GM12878 (cell line): ENCODE data around the gene WDR53. TPM values are rescaled to one million over a fixed set of nuclear protein-coding genes. Genes with fewer than 3 reads are reported as not detected.

Source experiments
- ATAC-seq: fragments of 200-7000 bp; cut with Tn5 transposase; 3 replicates; pipeline ENCODE4 v1.9.1; 2020; ENCODE audit warnings: mild to moderate bottlenecking, moderate library complexity
- BruUV-seq: library from RNA; stranded (reverse); fragments of 400-500 nt; replicated peaks from 2 replicates; lab custom pipeline; 2021; lab: Mats Ljungman, UMichigan
- CTCF ChIA-PET: fragments of 300-600 bp; sonication (Branson Sonifier 250); formaldehyde crosslinking; extraction: SDS; loops from one replicate; lab custom pipeline; 2021; ENCODE audit warnings: inconsistent platforms; lab: Yijun Ruan, JAX
- POLR2A ChIA-PET: fragments of 350-600 bp; formaldehyde crosslinking; extraction: SDS; loops from one replicate; lab custom pipeline; 2021; ENCODE audit warnings: inconsistent platforms; lab: Charles Lee
- RAD21 ChIA-PET: fragments of 300-600 bp; sonication (Branson Sonifier 250); formaldehyde crosslinking; loops from one replicate; lab custom pipeline; 2023; ENCODE audit warnings: antibody characterized with exemption; ENCODE audit not compliant: unreplicated experiment; lab: Charles Lee
- SMC1A ChIA-PET: fragments of 300-600 bp; sonication (Branson Sonifier 250); formaldehyde crosslinking; loops from one replicate; lab custom pipeline; 2023; ENCODE audit not compliant: unreplicated experiment, uncharacterized antibody; lab: Charles Lee
- DNase-seq: peaks from one replicate; pipeline ENCODE4 v3.0.0-alpha.2; 2011; ENCODE audit warnings: low read depth, low spot score
- FAIRE-seq: peaks from 3 replicates; lab custom pipeline; 2011; peaks lifted over from hg19 to GRCh38; lab: Jason Lieb, UNC
- H2AFZ ChIP-seq: 2 replicates; pipeline ENCODE4 v1.6.0; 2011; ENCODE audit warnings: low read depth, low read length, control low read depth; ENCODE audit not compliant: control insufficient read depth
- H3K27ac ChIP-seq: 2 replicates; pipeline ENCODE4 v1.5.1; 2011; ENCODE audit warnings: control low read depth; ENCODE audit not compliant: control insufficient read depth, insufficient read depth
- H3K27me3 ChIP-seq, 2 experiments: replicated peaks in 1 of 2; 2 replicates each; pipeline versions ENCODE4 v1.6.0 to v1.6.1; 2011; ENCODE audit warnings: low read length in 1 of 2; ENCODE audit not compliant: control insufficient read depth in 2 of 2, insufficient read depth in 2 of 2
- H3K36me3 ChIP-seq, 2 experiments: 2 replicates each; pipeline ENCODE4 v1.5.1; 2011; ENCODE audit warnings: low read length in 1 of 2; ENCODE audit not compliant: control insufficient read depth in 2 of 2, insufficient read depth in 2 of 2
- H3K4me1 ChIP-seq: 2 replicates; pipeline ENCODE4 v1.6.1; 2011; ENCODE audit warnings: mild to moderate bottlenecking, low read length, moderate library complexity, mixed read lengths; ENCODE audit not compliant: control insufficient read depth, insufficient read depth
- H3K4me2 ChIP-seq: 2 replicates; pipeline ENCODE4 v1.6.0; 2011; ENCODE audit warnings: control low read depth; ENCODE audit not compliant: control insufficient read depth, insufficient read depth
- H3K4me3 ChIP-seq: fragments of 200-600 bp; sonication (generic); 2 replicates; pipeline ENCODE4 v1.5.1; 2016
- H3K79me2 ChIP-seq: 2 replicates; pipeline ENCODE4 v1.6.0; 2011; ENCODE audit warnings: low read length; ENCODE audit not compliant: control insufficient read depth, insufficient read depth
- H3K9ac ChIP-seq: 2 replicates; pipeline ENCODE4 v1.8.0; 2011; ENCODE audit warnings: low read length, control low read depth, mixed read lengths; ENCODE audit not compliant: control insufficient read depth, insufficient read depth
- H3K9me3 ChIP-seq: replicated peaks from 3 replicates; pipeline ENCODE4 v1.5.1; 2011; ENCODE audit warnings: mild to moderate bottlenecking, low read length; ENCODE audit not compliant: control insufficient read depth, insufficient read depth
- H4K20me1 ChIP-seq: 2 replicates; pipeline ENCODE4 v1.6.0; 2011; ENCODE audit not compliant: control insufficient read depth, insufficient read depth
- BHLHE40 ChIP-seq, 2 experiments: fragments of 450-650 bp in 1 of 2; IDR thresholded peaks; 2 replicates each; pipeline ENCODE4 v1.6.1; 2011 to 2017; ENCODE audit warnings: low read depth in 2 of 2, borderline replicate concordance in 1 of 2, improper control_type of control experiment in 1 of 2, low read length in 1 of 2, mild to moderate bottlenecking in 1 of 2
- CREB1 ChIP-seq: IDR thresholded peaks from 2 replicates; pipeline ENCODE4 v1.6.1; 2012; ENCODE audit warnings: low read depth, mild to moderate bottlenecking, inconsistent platforms
- E2F4 ChIP-seq: IDR thresholded peaks from 2 replicates; pipeline ENCODE4 v1.6.1; 2012; ENCODE audit warnings: low read depth, low read length, improper control_type of control experiment
- FOXM1 ChIP-seq: IDR thresholded peaks from 2 replicates; pipeline ENCODE4 v1.6.1; 2012; ENCODE audit warnings: low read depth, mild to moderate bottlenecking, inconsistent platforms, low read length, moderate library complexity
- IKZF2 ChIP-seq, 2 experiments: fragments of 450-650 bp; IDR thresholded peaks; 2 replicates each; pipeline ENCODE4 v1.6.1; 2017; ENCODE audit warnings: mild to moderate bottlenecking in 2 of 2, moderate library complexity in 2 of 2
- IRF4 ChIP-seq: IDR thresholded peaks from 2 replicates; pipeline ENCODE4 v1.6.1; 2011; ENCODE audit warnings: low read depth, low read length
- KAT2A ChIP-seq: conservative IDR thresholded peaks from 2 replicates; pipeline ENCODE4 v1.6.1; 2011; ENCODE audit warnings: low read depth, low read length; ENCODE audit not compliant: control insufficient read depth
- KLF5 ChIP-seq: fragments of 450-650 bp; IDR thresholded peaks from 2 replicates; pipeline ENCODE4 v1.6.1; 2014; ENCODE audit warnings: mild to moderate bottlenecking; ENCODE audit not compliant: partially characterized antibody
- MAX ChIP-seq: IDR thresholded peaks from 2 replicates; pipeline ENCODE4 v1.6.1; 2012; ENCODE audit warnings: low read depth, low read length, improper control_type of control experiment
- MEF2B ChIP-seq: fragments of 450-650 bp; IDR thresholded peaks from 2 replicates; pipeline ENCODE4 v1.6.1; 2018; ENCODE audit warnings: mild to moderate bottlenecking, moderate library complexity; ENCODE audit not compliant: partially characterized antibody, poor library complexity, severe bottlenecking
- NR2F1 ChIP-seq: fragments of 450-650 bp; conservative IDR thresholded peaks from 2 replicates; pipeline ENCODE4 v1.6.1; 2017; ENCODE audit warnings: mild to moderate bottlenecking
- POLR2AphosphoS5 ChIP-seq: IDR thresholded peaks from 2 replicates; pipeline ENCODE4 v1.6.1; 2011; ENCODE audit warnings: mild to moderate bottlenecking, low read length, inconsistent platforms
- POU2F2 ChIP-seq: IDR thresholded peaks from 3 replicates; pipeline ENCODE4 v1.6.1; 2011; ENCODE audit warnings: low read depth, mild to moderate bottlenecking, low read length, borderline replicate concordance
- RAD21 ChIP-seq: IDR thresholded peaks from 2 replicates; pipeline ENCODE4 v1.6.1; 2011; ENCODE audit warnings: mild to moderate bottlenecking, low read depth, low read length, moderate library complexity; ENCODE audit not compliant: insufficient read depth
- RCOR1 ChIP-seq: conservative IDR thresholded peaks from 2 replicates; pipeline ENCODE4 v1.6.1; 2012; ENCODE audit warnings: low read depth, low read length, improper control_type of control experiment
- RUNX3 ChIP-seq: IDR thresholded peaks from 2 replicates; pipeline ENCODE4 v1.6.1; 2012; ENCODE audit warnings: low read length, inconsistent platforms
- SPI1 ChIP-seq: IDR thresholded peaks from 2 replicates; pipeline ENCODE4 v1.6.1; 2011; ENCODE audit warnings: low read depth, mild to moderate bottlenecking, low read length, moderate library complexity, borderline replicate concordance; ENCODE audit not compliant: insufficient read depth
- TCF3 ChIP-seq: IDR thresholded peaks from 2 replicates; pipeline ENCODE4 v1.6.1; 2012; ENCODE audit warnings: low read depth, mild to moderate bottlenecking, low read length, borderline replicate concordance; ENCODE audit not compliant: insufficient read depth
- WRNIP1 ChIP-seq: IDR thresholded peaks from 2 replicates; pipeline ENCODE4 v1.6.1; 2011; ENCODE audit warnings: low read depth, low read length, improper control_type of control experiment, borderline replicate concordance
- YY1 ChIP-seq: IDR thresholded peaks from 2 replicates; pipeline ENCODE4 v1.6.1; 2011; ENCODE audit warnings: low read depth, mild to moderate bottlenecking, low read length
- WGBS: methylation state at CpG from one replicate; pipeline ENCODE4 v1.1.6; 2016; ENCODE audit warnings: low lambda C conversion rate; ENCODE audit not compliant: insufficient replicate concordance, insufficient coverage; ENCODE audit errors: missing lambda C conversion rate; 5-methylcytosine and 5-hydroxymethylcytosine counted together
- in situ Hi-C: fragments of 300-500 bp; cut with MboI; formaldehyde crosslinking; loops from 9 replicates; pipeline ENCODE4 v1.14.3; 2018; ENCODE audit warnings: mixed read lengths
- intact Hi-C: fragments of 100-400 bp; cut with micrococcal nuclease; formaldehyde crosslinking; loops from one replicate; pipeline ENCODE4 v1.14.2; 2022; ENCODE audit not compliant: unreplicated experiment
- polyA plus RNA-seq, 11 experiments: library from polyadenylated mRNA; depleted of rRNA in 4 of 11; unstranded in 6 of 11; stranded (reverse) in 5 of 11; fragments of >200 nt; fragmentation: Nextera tagmentation in 4 of 11; fragmentation: Illumina TruSeq in 1 of 11; extraction: Ambion mirVana in 4 of 11; extraction: Trizol in 1 of 11; gene quantifications; 1 replicate in 1 of 11; 2 replicates in 10 of 11; pipeline versions ENCODE4 v1.2.1 to v1.2.3, GENCODE V29; 2011 to 2016; ENCODE audit warnings: inconsistent platforms in 2 of 11, missing spikeins in 2 of 11, low read depth in 1 of 11
- total RNA-seq, 4 experiments: library from RNA; depleted of rRNA in 3 of 4; stranded (reverse); fragments of >200 nt in 3 of 4; fragmentation: Illumina TruSeq in 1 of 4; extraction: Trizol in 1 of 4; gene quantifications; 2 replicates each; pipeline versions ENCODE4 v1.2.1 to v1.2.3, GENCODE V29; 2013 to 2021
- TF ChIP-seq, protein P1 (sequence below), 3 experiments: IDR thresholded peaks in 2 of 3; conservative IDR thresholded peaks in 1 of 3; 2 replicates each; pipeline ENCODE4 v1.5.1; 2011; ENCODE audit warnings: low read depth in 3 of 3, low read length in 3 of 3, mild to moderate bottlenecking in 3 of 3, control low read depth in 2 of 3, moderate library complexity in 2 of 3, inconsistent platforms in 1 of 3, mixed read lengths in 1 of 3; ENCODE audit not compliant: control insufficient read depth in 2 of 3, insufficient read depth in 1 of 3; ENCODE audit errors: extremely low read depth in 1 of 3

The WDR53 gene
- total and polyA plus RNA-seq, 10 of the 15 experiments (the other 5 are each of a cell fraction or from before 2014, with no cell fraction given): 7.7 to 20.3 (median 15.7) TPM

GRCh38 chr3:196609343-196609775 is 41.0 kb upstream of the WDR53 start:
- in situ Hi-C loops: loop anchor here (5.0 kb wide), 1 partner anchor 78 kb away; no protein-coding TSS in a partner anchor
- ChIA-PET RAD21 (interaction anchor here (0.7 to 4.4 kb wide), 28 partner anchors 9 to 360 kb away, joined by 3 to 50 read pairs (median 5); partner anchors contain the start of genes CEP19, NCBP2, NRROS and PIGX), POLR2A (interaction anchor here (0.7 to 2.5 kb wide), 3 partner anchors 68 to 131 kb away, joined by 3 to 10 read pairs (median 3); partner anchors contain the start of gene PAK2), SMC1A (interaction anchor here (0.8 to 4.6 kb wide), 29 partner anchors 10 to 362 kb away, joined by 3 to 72 read pairs (median 4); partner anchors contain the start of genes CEP19, NRROS and PIGX), CTCF (interaction anchor here (0.6 to 10.6 kb wide), 39 partner anchors 11 to 578 kb away, joined by 3 to 144 read pairs (median 4); partner anchors contain the start of genes CEP19, NRROS, PAK2 and PIGX)
- no TSS peak for BruUV-seq
- ATAC-seq: peak; percentile 100
- no peaks in the 10 kb centered on the region for H3K27me3 ChIP-seq
- peaks cover 4% of the 10 kb centered on the region; the same call in 1 of the 2 replicates for H3K4me1 ChIP-seq
- peak; percentile 68 for DNase-seq
- H3K79me2 ChIP-seq: no peaks in the 10 kb centered on the region
- H2AFZ ChIP-seq: peak overlapping the region; percentile 82
- H4K20me1 ChIP-seq: no peaks in the 10 kb centered on the region
- peak overlapping the region; percentile 61 for H3K4me2 ChIP-seq
- FAIRE-seq: peak; percentile 95
- 9% methylated on average over 5 of the region's 5 CpGs for WGBS
- intact Hi-C loops: loop anchor here (1.0 to 5.0 kb wide), 4 partner anchors 23 to 360 kb away; no protein-coding TSS in a partner anchor
- no peaks in the 10 kb centered on the region; the same call in 2 of the 3 replicates for H3K9me3 ChIP-seq
- H3K9ac ChIP-seq: no peak overlapping the region
- H3K4me3 ChIP-seq: no peak overlapping the region
- H3K27ac ChIP-seq: peak overlapping the region; percentile 30; the same call in 1 of the 2 replicates
- H3K36me3 ChIP-seq: no peaks in the 10 kb centered on the region
- TF ChIP-seq, protein P1, sequence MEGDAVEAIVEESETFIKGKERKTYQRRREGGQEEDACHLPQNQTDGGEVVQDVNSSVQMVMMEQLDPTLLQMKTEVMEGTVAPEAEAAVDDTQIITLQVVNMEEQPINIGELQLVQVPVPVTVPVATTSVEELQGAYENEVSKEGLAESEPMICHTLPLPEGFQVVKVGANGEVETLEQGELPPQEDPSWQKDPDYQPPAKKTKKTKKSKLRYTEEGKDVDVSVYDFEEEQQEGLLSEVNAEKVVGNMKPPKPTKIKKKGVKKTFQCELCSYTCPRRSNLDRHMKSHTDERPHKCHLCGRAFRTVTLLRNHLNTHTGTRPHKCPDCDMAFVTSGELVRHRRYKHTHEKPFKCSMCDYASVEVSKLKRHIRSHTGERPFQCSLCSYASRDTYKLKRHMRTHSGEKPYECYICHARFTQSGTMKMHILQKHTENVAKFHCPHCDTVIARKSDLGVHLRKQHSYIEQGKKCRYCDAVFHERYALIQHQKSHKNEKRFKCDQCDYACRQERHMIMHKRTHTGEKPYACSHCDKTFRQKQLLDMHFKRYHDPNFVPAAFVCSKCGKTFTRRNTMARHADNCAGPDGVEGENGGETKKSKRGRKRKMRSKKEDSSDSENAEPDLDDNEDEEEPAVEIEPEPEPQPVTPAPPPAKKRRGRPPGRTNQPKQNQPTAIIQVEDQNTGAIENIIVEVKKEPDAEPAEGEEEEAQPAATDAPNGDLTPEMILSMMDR (IDR thresholded peaks at IDR 0.05 in 2 of 3, conservative IDR thresholded peaks at IDR 0.05 in 1 of 3; ENCODE audit: control insufficient read depth in 2 of 3, extremely low read depth in 1 of 3, insufficient read depth in 1 of 3, low read depth in 3 of 3, low read length in 3 of 3): peak; percentile 83 to 95 (median 92)
- TF ChIP-seq RAD21: peak; percentile 100
- peak; percentile 55; the same call in 1 of the 2 replicates for TF ChIP-seq RUNX3
- TF ChIP-seq E2F4: no peak
- TF ChIP-seq SPI1: 0 out of 2 replicates have a peak, but pooled peaks have one; percentile 2
- TF ChIP-seq KLF5: no peak
- TF ChIP-seq CREB1: peak; percentile 16; the same call in 1 of the 2 replicates
- TF ChIP-seq MAX: 0 out of 2 replicates have a peak, but pooled peaks have one; percentile 41
- no peak for TF ChIP-seq POLR2AphosphoS5
- TF ChIP-seq FOXM1: 0 out of 2 replicates have a peak, but pooled peaks have one; percentile 39
- TF ChIP-seq RCOR1: no peak
- TF ChIP-seq BHLHE40 (IDR thresholded peaks at IDR 0.05; ENCODE audit: borderline replicate concordance in 1 of 2, low read depth in 2 of 2, low read length in 1 of 2): peak in 1 of 2 experiments; percentile 56; a peak in 1 of 4 replicates
- TF ChIP-seq WRNIP1: no peak
- TF ChIP-seq YY1: peak; percentile 80
- no peak for TF ChIP-seq NR2F1
- TF ChIP-seq IKZF2 (IDR thresholded peaks at IDR 0.05): peak; percentile 64 to 65
- TF ChIP-seq KAT2A: no peak
- peak; percentile 45 for TF ChIP-seq MEF2B
- no peak for TF ChIP-seq IRF4
- no peak; the same call in 2 of the 3 replicates for TF ChIP-seq POU2F2
- 0 out of 2 replicates have a peak, but pooled peaks have one; percentile 16 for TF ChIP-seq TCF3
